Endothelial cell (in vitro differentiated cells): ENCODE results near the gene MOV10L1. TPM values are rescaled to one million over a fixed set of nuclear protein-coding genes. Genes with fewer than 3 reads are reported as not detected.
A peak's percentile ranks its signal among the peaks of the same experiment; 100 is the strongest.

ENCODE experiments used
- DNase-seq: peaks from one replicate; pipeline ENCODE4 v3.0.0; 2021; ENCODE audit warnings: low spot score
- H3K27ac Mint-ChIP-seq: one replicate; pipeline ENCODE4 v1.8.0; 2021; ENCODE audit warnings: mixed read lengths, inconsistent platforms; ENCODE audit not compliant: unreplicated experiment
- H3K27me3 Mint-ChIP-seq: one replicate; pipeline ENCODE4 v1.8.0; 2021; ENCODE audit warnings: mild to moderate bottlenecking, moderate library complexity, mixed read lengths, inconsistent platforms; ENCODE audit not compliant: unreplicated experiment
- H3K36me3 Mint-ChIP-seq: one replicate; pipeline ENCODE4 v1.8.0; 2021; ENCODE audit warnings: mild to moderate bottlenecking, low read depth, mixed read lengths, inconsistent platforms; ENCODE audit not compliant: unreplicated experiment
- H3K4me1 Mint-ChIP-seq: one replicate; pipeline ENCODE4 v1.8.0; 2021; ENCODE audit warnings: mild to moderate bottlenecking, mixed read lengths, inconsistent platforms; ENCODE audit not compliant: unreplicated experiment
- H3K4me3 Mint-ChIP-seq: one replicate; pipeline ENCODE4 v1.8.0; 2021; ENCODE audit warnings: mild to moderate bottlenecking, mixed read lengths, inconsistent platforms; ENCODE audit not compliant: unreplicated experiment
- H3K9me3 Mint-ChIP-seq: one replicate; pipeline ENCODE4 v1.8.0; 2021; ENCODE audit warnings: mixed read lengths, inconsistent platforms; ENCODE audit not compliant: unreplicated experiment
- CTCF ChIP-seq: fragments of 200-600 bp; sonication (generic); IDR thresholded peaks from one replicate; pipeline ENCODE4 v1.5.0; 2021; ENCODE audit warnings: antibody characterized with exemption; ENCODE audit not compliant: unreplicated experiment
- total RNA-seq: library from RNA; stranded (reverse); fragmentation: NEBNext Ultra II Directional; extraction: Animal tissue kit (Norgen Biotek cat#: 25700); gene quantifications from one replicate; pipeline ENCODE4 v1.2.1, GENCODE V29; 2021; ENCODE audit not compliant: unreplicated experiment

Gene MOV10L1
- total RNA-seq, 1 donor from 2014 or later, result not detected

GRCh38 chr22:50105208-50106100 lies 15.6 kb downstream of the MOV10L1 start:
- DNase-seq, result no peak
- Mint-ChIP-seq H3K9me3 (no peaks in the 10 kb centered on the region), H3K4me1 (peaks cover 4% of the 10 kb centered on the region), H3K27me3 (peaks cover 4% of the 10 kb centered on the region), H3K36me3 (no peaks in the 10 kb centered on the region), H3K27ac (no peak overlapping the region), H3K4me3 (no peak overlapping the region)
- no peak for TF ChIP-seq CTCF

- H3K4me1 Mint-ChIP-seq, result peaks cover 10% of the 10 kb centered on the region
- no peak for TF ChIP-seq CTCF
- H3K27ac Mint-ChIP-seq, result no peak overlapping the region
- H3K27me3 Mint-ChIP-seq, result peaks cover 5% of the 10 kb centered on the region
- DNase-seq, result no peak
- H3K36me3 Mint-ChIP-seq, result no peaks in the 10 kb centered on the region
- H3K9me3 Mint-ChIP-seq, result no peaks in the 10 kb centered on the region
- no peak overlapping the region for H3K4me3 Mint-ChIP-seq
These were observed 17.7 kb downstream of the MOV10L1 start for GRCh38 chr22:50107529-50107928.

- Mint-ChIP-seq H3K9me3 (no peaks in the 10 kb centered on the region), H3K4me1 (peaks cover 15% of the 10 kb centered on the region), H3K4me3 (no peak overlapping the region), H3K27me3 (peaks cover 3% of the 10 kb centered on the region), H3K36me3 (no peaks in the 10 kb centered on the region), H3K27ac (no peak overlapping the region)
- DNase-seq, result no peak
- TF ChIP-seq CTCF, result no peak
These were observed 21.2 kb downstream of the MOV10L1 start for GRCh38 chr22:50111056-50111455.

- Mint-ChIP-seq H3K4me3 (no peak overlapping the region), H3K36me3 (no peaks in the 10 kb centered on the region)
These were observed 22.6 kb downstream of the MOV10L1 start for GRCh38 chr22:50112151-50113118.

More at GRCh38 chr22:50112151-50113118, 22.6 kb downstream of the MOV10L1 start:
- no peak for TF ChIP-seq CTCF
- no peaks in the 10 kb centered on the region for H3K9me3 Mint-ChIP-seq
- peak; percentile 46 for DNase-seq
- H3K27ac Mint-ChIP-seq, result peak overlapping the region; percentile 52
- peaks cover 15% of the 10 kb centered on the region for H3K4me1 Mint-ChIP-seq
- H3K27me3 Mint-ChIP-seq, result peaks cover 3% of the 10 kb centered on the region
